HFFc6 (cell line): ENCODE results near the gene BCAP31. TPM values are rescaled to one million over a fixed set of nuclear protein-coding genes. Genes with fewer than 3 reads are reported as not detected.
A peak's percentile ranks its signal among the peaks of the same experiment; 100 is the strongest.

ENCODE experiments used
- DNase-seq: peaks from one replicate; pipeline ENCODE4 v3.0.0-alpha.2; 2018
- H3K27ac Mint-ChIP-seq: 2 replicates; pipeline ENCODE4 v1.8.0; 2020; ENCODE audit warnings: mild to moderate bottlenecking, mixed read lengths
- H3K27me3 Mint-ChIP-seq: 2 replicates; pipeline ENCODE4 v1.8.0; 2021; ENCODE audit warnings: mild to moderate bottlenecking, moderate library complexity, mixed read lengths; ENCODE audit not compliant: insufficient read depth
- H3K36me3 Mint-ChIP-seq: 2 replicates; pipeline ENCODE4 v1.8.0; 2021; ENCODE audit warnings: low read depth, mixed read lengths
- H3K4me1 Mint-ChIP-seq: 2 replicates; pipeline ENCODE4 v1.8.0; 2020; ENCODE audit warnings: low read depth, mixed read lengths
- H3K4me3 Mint-ChIP-seq: 2 replicates; pipeline ENCODE4 v1.8.0; 2020; ENCODE audit warnings: mild to moderate bottlenecking, moderate library complexity, mixed read lengths
- H3K9me3 Mint-ChIP-seq: 2 replicates; pipeline ENCODE4 v1.8.0; 2020; ENCODE audit warnings: mild to moderate bottlenecking, mixed read lengths
- total RNA-seq, 6 experiments: library from RNA; stranded (reverse); fragmentation: NEBNext Ultra II Directional; extraction: Animal tissue kit (Norgen Biotek cat#: 25700); gene quantifications; 2 replicates in 1 of 6; 3 replicates in 5 of 6; pipeline ENCODE4 v1.2.3, GENCODE V29; 2021
- TF ChIP-seq, protein P1 (sequence below): fragments of 200-600 bp; sonication (generic); IDR thresholded peaks from 2 replicates; pipeline ENCODE4 v1.5.0; 2021; ENCODE audit warnings: antibody characterized with exemption, mild to moderate bottlenecking

Gene BCAP31
- total RNA-seq, 6 experiments from 2014 or later = 203 to 295 (median 218) TPM

DNA sequence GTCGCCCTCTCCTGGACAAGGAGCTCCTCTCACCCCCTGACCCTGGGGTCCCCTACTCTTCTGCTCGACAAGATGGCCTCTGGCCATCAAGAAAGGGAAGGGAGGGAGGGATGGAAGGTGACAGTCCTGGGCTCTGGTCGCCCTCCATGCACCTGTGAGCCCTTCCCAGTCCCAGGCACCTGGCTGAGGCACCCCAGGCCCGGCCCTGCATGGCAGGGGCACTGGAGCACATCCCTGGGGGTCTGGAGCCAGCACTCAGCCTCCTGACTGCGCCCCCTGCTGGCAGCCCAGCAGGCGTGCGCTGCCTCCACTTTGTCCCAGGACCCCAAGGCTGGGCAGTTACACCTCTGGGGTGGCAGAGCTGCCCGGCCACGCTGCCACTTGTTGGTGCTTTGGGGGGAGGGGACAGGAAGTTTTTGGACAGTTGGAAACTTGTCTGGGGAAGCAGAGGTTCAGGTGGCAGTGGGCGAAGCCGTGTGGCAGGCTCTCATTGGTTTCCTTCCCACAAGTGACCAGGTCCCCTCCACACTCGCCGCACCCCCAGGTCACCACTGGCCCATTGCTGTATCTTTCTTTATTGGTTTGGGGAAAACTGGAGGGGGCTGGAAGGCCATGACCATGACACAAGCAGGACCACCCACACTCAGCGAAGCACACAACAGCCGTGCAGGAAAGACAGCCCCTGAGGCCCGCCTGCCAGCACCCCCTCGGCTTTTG is 54.9 kb downstream of the BCAP31 start:
- no peaks in the 10 kb centered on the region; the same call in 1 of the 2 replicates for H3K9me3 Mint-ChIP-seq
- no peak for DNase-seq
- H3K27me3 Mint-ChIP-seq = peaks cover 12% of the 10 kb centered on the region

DNA sequence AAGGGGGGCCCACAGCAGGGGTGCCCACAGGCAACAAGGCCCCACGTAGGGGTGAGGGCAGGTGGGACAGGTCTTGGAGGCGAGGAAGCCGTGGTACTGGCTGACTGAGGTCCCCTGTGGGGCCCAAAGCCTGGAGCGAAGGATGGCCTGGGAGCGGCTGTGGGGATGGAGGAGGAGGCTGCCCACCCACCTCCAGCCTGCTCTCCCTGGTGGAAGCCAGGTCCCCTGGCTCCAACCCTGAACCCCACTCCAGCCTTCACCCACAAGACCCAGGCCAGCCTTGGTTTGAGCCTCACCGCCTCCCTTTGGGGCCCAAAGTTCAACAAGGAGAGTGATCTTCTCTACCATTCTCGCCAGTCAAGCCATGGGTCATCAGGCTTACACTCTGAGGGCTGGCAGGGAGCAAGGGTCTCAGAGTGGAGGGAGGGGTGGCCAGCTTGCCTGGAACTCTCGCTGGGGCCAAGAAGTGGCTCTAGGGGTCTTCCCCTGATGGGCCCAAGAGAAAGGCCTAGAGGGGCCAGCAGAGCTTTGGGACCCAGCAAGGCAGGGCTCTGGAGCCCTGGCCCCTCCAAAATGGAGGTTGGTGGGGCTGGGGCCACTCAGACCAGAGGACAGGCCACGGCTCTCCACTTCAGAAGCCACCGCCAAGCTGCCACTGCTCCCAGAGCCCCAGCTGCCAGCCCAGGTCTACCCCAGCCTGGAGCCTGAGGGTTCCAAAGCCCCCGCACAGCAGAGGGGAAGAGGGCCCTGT is 55.6 kb downstream of the BCAP31 start:
- H3K4me1 Mint-ChIP-seq = no peaks in the 10 kb centered on the region
- no peaks in the 10 kb centered on the region for H3K36me3 Mint-ChIP-seq
- H3K4me3 Mint-ChIP-seq = no peak overlapping the region
- peaks cover 11% of the 10 kb centered on the region; the same call in 1 of the 2 replicates for H3K27me3 Mint-ChIP-seq
- no peak for DNase-seq
- TF ChIP-seq, protein P1, sequence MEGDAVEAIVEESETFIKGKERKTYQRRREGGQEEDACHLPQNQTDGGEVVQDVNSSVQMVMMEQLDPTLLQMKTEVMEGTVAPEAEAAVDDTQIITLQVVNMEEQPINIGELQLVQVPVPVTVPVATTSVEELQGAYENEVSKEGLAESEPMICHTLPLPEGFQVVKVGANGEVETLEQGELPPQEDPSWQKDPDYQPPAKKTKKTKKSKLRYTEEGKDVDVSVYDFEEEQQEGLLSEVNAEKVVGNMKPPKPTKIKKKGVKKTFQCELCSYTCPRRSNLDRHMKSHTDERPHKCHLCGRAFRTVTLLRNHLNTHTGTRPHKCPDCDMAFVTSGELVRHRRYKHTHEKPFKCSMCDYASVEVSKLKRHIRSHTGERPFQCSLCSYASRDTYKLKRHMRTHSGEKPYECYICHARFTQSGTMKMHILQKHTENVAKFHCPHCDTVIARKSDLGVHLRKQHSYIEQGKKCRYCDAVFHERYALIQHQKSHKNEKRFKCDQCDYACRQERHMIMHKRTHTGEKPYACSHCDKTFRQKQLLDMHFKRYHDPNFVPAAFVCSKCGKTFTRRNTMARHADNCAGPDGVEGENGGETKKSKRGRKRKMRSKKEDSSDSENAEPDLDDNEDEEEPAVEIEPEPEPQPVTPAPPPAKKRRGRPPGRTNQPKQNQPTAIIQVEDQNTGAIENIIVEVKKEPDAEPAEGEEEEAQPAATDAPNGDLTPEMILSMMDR = no peak
- H3K27ac Mint-ChIP-seq = no peak overlapping the region
- no peaks in the 10 kb centered on the region for H3K9me3 Mint-ChIP-seq

More for the DNA sequence above, 54.9 kb downstream of the BCAP31 start:
- H3K4me1 Mint-ChIP-seq = no peaks in the 10 kb centered on the region
- H3K36me3 Mint-ChIP-seq = no peaks in the 10 kb centered on the region
- TF ChIP-seq, protein P1 = peak; percentile 87
- H3K4me3 Mint-ChIP-seq = no peak overlapping the region
- no peak overlapping the region for H3K27ac Mint-ChIP-seq

DNA sequence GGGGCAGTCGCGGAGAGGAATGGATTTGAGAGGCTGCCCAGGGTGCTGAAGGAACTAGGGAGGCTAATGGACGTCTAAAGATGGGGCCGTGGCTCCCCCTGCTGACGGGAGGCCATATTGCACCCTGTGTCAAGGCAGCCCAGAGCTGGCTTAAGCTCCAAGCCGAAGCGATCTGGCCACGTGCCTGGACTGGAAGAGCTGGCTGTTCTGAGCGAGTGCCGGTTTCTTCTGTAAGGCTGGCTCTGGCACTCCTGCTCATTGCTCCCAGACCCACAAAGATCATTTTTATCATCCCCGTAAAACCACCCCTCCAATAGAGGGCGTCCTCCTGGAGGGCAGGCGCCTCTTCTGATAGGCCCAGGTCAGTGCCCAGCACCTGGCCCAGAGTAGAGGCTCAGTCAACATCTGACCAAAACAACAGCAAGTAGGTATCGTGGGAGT is 56.2 kb downstream of the BCAP31 start:
- TF ChIP-seq, protein P1 = peak; percentile 83
- no peaks in the 10 kb centered on the region for H3K4me1 Mint-ChIP-seq

DNA sequence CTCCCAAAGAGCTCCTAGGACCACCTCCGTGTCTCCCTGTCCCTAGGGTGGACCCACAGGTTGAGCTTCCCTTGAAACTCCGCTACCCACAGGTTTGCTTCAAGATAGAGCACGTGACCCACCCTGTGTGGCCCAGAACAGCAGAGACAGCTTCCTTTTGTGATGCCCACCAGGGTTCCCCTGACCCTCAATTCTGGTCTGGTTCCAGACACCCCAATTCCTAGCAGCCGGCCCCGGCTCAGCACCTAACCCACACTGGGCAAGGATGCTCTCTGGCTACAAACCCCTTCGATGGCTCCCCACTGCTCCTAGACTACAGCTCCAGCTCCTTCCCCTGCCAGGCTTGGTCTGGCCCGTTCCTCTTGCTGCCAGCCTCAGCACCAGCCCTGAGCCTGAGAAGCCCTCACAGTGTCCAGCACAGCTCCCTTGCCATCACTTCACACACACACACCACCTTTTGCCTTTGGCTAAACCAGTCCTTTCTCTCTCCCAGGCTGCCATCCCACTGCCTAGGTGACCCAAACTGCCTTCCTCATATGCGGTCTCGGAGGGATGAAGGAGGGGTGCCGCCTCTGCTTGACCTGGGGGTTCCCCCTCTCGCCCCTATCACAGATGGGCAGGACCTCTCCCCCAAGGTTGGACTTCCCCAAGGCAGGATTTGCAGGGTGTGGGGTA is 56.8 kb downstream of the BCAP31 start:
- H3K4me1 Mint-ChIP-seq = no peaks in the 10 kb centered on the region; the same call in 1 of the 2 replicates
- no peak overlapping the region for H3K27ac Mint-ChIP-seq
- no peak overlapping the region for H3K4me3 Mint-ChIP-seq

More for the DNA sequence above, 56.2 kb downstream of the BCAP31 start:
- DNase-seq = peak; percentile 23
- no peak overlapping the region for H3K4me3 Mint-ChIP-seq
- peaks cover 13% of the 10 kb centered on the region for H3K27me3 Mint-ChIP-seq
- no peaks in the 10 kb centered on the region for H3K36me3 Mint-ChIP-seq
- H3K27ac Mint-ChIP-seq = no peak overlapping the region
- no peaks in the 10 kb centered on the region for H3K9me3 Mint-ChIP-seq

DNA sequence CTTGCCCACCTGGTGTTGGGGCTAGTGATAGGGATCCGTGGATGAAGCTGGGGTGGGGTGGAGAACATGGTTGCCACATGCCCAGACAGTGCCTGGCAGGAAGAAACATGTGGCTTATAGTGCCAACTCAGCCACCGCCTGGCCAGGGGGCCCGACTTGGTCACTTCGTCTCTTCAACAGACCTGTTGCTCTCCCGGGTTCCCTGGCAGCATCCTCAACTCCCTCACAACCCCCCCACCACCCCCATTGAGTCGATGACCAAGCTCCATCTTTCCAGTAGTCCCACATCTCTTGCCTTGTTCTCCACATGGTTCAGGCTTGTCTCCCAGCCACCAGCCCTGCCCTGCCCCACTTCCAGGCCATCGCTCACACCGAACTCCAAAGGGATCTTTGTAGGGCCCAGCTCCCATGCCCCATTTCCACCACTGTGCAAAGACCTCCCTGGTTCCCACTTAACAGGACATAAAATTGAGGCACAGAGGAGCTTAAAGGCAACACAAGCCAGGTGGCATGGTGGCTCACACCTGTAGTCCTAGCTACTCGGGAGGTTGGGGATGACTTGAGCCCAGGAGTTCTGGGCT is 58.4 kb downstream of the BCAP31 start:
- DNase-seq = no peak
- no peak overlapping the region for H3K27ac Mint-ChIP-seq
- no peaks in the 10 kb centered on the region for H3K36me3 Mint-ChIP-seq
- no peak overlapping the region for H3K4me3 Mint-ChIP-seq
- TF ChIP-seq, protein P1 = no peak
- peaks cover 25% of the 10 kb centered on the region for H3K27me3 Mint-ChIP-seq
- no peaks in the 10 kb centered on the region; the same call in 1 of the 2 replicates for H3K4me1 Mint-ChIP-seq
- H3K9me3 Mint-ChIP-seq = no peaks in the 10 kb centered on the region

More for the DNA sequence above, 56.8 kb downstream of the BCAP31 start:
- H3K36me3 Mint-ChIP-seq = no peaks in the 10 kb centered on the region
- no peak for DNase-seq
- H3K27me3 Mint-ChIP-seq = peaks cover 18% of the 10 kb centered on the region
- TF ChIP-seq, protein P1 = no peak
- H3K9me3 Mint-ChIP-seq = no peaks in the 10 kb centered on the region
